Measurements from ENCODE around the gene HKDC1.
A peak's percentile ranks its signal among the peaks of the same experiment; 100 is the strongest.

HKDC1 gene

GRCh38 chr10:69217119-69217754 is 2.9 kb upstream of the HKDC1 start:
- no peak for DNase-seq

GRCh38 chr10:69218831-69219230 is 1.3 kb upstream of the HKDC1 start:
- DNase-seq: no peak

- no peak for DNase-seq
Measured at GRCh38 chr10:69220507-69220906, 375 bp downstream of the HKDC1 start.

- DNase-seq: peak; percentile 93 to 97
Measured at GRCh38 chr10:69222157-69223027, 2.3 kb downstream of the HKDC1 start.

- DNase-seq: no peak
Measured at GRCh38 chr10:69223028-69223342, 2.9 kb downstream of the HKDC1 start.

- DNase-seq: no peak
Measured at GRCh38 chr10:69224862-69225657, 4.9 kb downstream of the HKDC1 start.

- no peak for DNase-seq
Measured at GRCh38 chr10:69225681-69226080, 5.5 kb downstream of the HKDC1 start.

- DNase-seq: no peak
Measured at GRCh38 chr10:69226919-69227450, 6.9 kb downstream of the HKDC1 start.

GRCh38 chr10:69228151-69228550 is 8.0 kb downstream of the HKDC1 start:
- DNase-seq: no peak

- DNase-seq: no peak
Measured at GRCh38 chr10:69229616-69229916, 9.4 kb downstream of the HKDC1 start.

- no peak for DNase-seq
Measured at GRCh38 chr10:69230128-69230527, 10.0 kb downstream of the HKDC1 start.

GRCh38 chr10:69232252-69232651 is 12.1 kb downstream of the HKDC1 start:
- DNase-seq: no peak

GRCh38 chr10:69232736-69233480 is 12.8 kb downstream of the HKDC1 start:
- DNase-seq: no peak

GRCh38 chr10:69234447-69234846 is 14.3 kb downstream of the HKDC1 start:
- DNase-seq: no peak

- peak; percentile 90 to 96 for DNase-seq
Measured at GRCh38 chr10:69237528-69238159, 17.5 kb downstream of the HKDC1 start.

- no peak for DNase-seq
Measured at GRCh38 chr10:69239136-69239535, 19.0 kb downstream of the HKDC1 start.

GRCh38 chr10:69239816-69240434 is 19.8 kb downstream of the HKDC1 start:
- DNase-seq: peak; percentile 18 to 33

GRCh38 chr10:69240455-69240854 is 20.3 kb downstream of the HKDC1 start:
- no peak for DNase-seq

- DNase-seq: no peak
Measured at GRCh38 chr10:69241575-69241974, 21.4 kb downstream of the HKDC1 start.

GRCh38 chr10:69242040-69242851 is 22.1 kb downstream of the HKDC1 start:
- DNase-seq: no peak

GRCh38 chr10:69242852-69243212 is 22.7 kb downstream of the HKDC1 start:
- no peak for DNase-seq

Data from Kasumi-1 (cell line).